GM21360 (cell line): ENCODE data around the gene SYS1.

Experiments used
- ATAC-seq: cut with Tn5 transposase; IDR thresholded peaks from one replicate; pipeline ENCODE4 v1.9.1; 2021; ENCODE audit warnings: mild to moderate bottlenecking, moderate library complexity; ENCODE audit not compliant: unreplicated experiment

Gene SYS1

DNA sequence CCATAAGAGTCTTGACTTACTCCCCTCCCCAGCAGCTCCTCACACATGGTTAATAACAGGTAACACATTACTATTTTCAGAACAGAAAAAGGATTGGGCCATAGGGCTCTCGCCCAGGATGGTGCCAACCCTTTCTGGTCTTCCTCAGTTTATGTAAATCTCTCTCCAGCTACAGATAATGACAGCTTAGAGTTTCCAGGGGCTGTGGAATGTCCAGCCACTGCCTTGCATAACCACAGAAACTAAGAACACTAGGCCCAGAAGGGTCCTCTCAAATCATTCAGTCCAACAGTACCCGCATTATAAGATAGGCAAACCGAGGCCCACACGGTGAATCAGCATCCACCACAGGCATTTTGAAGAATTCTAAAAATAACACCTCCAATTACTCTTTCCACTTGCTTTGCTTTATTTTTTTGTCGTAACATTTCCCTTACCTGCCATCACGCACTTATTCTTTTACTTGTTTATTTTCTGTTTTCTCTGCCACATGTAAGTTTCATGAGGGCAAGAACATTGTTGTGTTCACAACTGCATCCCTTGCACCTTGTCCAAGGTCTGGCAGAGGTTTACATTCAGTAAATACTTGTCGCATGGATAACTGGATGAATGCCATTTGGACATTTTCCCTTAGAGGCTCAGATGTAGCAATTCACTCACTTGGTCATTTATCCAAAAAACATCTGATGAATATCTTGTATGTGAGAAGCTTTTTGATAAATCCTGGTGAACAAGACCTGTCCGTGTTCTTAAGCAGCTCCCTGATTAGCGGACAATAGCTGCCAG, 8.3 kb upstream of the SYS1 start:
- no peak for ATAC-seq

DNA sequence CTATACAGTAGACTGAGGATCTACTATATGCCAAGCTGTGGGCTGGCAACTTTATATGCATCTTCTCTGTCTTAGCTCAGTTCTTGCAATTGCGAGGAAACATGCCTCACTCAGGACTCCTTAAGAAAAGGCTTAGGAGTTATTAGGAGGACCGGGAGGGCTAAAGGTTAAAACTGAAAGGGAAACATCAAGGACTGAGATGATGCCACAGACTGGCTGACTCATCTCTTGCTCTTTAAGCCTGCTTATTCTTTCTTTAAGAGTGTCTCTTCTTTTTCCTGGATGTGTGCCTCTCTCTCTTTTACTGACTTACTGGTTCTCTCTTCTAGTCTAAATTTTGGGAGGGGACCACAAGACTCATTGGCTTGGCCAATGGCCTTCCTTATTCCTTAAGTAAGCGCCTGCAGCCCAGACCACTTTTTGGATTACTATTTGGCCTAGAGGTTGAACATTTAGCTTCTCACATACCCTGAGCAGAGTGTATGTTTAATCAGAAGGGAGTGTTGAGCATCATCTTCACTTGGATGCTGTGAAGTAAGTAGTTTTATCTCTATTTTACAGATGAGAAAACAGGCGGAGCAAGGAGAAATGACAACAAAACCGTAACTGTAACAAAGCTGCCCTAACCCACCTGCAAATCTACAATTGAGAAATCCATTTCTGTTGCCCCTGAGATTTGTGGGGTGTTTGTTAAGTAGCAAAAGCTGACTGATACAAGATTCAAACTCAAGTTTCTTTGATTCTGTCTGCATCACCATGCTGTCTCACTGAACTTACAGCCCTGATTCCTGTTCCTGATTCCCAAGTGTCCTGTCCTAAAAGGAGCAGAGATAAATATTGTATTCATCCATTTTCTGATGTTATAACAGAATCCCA, 7.5 kb upstream of the SYS1 start:
- no peak for ATAC-seq

DNA sequence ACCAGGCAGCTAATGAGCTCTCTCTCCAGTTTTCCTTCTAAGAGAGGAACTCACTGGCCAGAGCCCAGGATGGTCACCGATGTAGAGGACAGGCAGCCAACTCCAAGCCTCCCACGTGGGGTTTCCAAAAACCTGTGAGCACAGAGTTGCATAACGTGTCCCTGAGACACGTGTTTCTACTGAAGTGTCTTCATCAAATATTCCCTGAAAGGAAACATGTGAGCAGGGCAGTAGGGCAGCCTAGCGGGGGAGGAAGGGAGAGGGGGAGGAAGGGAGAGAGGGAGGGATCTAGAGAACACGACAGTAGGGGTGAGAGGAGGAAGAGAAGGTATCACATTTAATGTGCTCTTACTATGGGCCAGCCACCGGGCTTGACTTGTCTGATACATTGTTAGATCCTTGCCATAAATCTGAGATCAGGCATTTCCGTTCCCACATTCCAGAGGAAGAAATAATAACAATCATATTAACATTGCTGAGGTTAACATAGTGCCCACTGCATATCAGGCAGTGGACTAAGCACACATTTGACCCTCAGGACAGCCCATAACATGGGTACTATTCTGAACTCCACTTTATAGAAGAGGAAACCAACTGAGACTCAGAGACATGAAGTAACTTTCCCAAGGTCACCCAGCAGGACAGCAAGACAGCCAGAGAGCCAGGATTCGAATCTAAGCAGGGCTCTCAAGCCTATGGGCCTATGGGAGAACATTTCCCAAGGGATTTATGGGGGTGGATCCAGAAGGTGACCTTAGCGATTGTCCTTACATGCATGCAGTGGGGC, 4.5 kb upstream of the SYS1 start:
- ATAC-seq: no peak

DNA sequence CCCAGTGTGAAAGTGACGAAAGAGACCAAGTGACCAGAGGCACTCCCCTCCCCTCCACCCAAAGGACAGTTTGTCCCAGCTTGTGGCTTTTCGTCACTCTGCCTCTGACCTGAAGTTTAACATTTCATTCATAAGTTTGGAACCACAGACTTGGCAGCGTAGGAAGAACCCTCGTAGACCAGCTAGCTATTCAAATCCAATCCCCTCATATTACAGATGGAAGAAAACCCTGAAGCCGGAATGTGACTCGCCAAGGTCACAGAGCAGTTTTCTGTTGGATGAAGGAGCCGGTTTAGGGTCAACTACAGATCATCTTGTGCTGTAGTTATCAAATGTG, 3.9 kb upstream of the SYS1 start:
- no peak for ATAC-seq

DNA sequence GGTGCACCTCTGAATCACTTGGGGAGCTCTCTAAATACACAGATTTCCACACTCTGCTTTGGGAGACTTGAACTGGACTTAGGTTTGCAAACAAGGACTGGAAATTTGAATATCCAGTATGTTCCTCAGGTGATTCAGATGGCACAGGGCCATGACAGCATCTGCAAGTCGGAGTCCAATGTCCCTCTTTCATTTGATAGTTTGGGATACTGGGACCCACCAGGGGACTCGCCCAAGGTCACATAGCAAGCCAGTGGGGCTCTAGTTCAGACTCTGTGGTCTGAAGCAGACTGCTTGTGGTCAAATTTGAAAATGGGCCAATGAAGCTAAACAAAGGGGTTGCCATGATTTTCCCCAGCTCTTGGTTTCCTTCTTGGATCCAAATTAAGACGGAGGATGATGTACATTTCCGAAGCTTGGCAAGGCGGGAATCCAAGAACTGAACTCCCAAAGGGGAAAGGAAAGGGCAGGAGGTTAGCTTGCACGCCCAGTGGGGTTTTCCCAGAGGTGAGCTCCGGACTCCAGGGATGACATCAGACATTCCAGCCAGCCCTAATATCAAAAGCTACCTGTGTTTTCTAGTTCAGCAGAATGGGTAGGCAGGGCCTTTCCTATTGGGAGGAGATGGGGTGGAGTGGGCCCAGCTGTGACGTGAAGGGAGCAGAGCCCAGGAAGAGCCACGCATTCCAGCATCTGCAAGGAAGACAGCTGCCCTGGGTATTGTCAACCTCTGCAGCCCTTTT, 3.4 kb upstream of the SYS1 start:
- no peak for ATAC-seq

DNA sequence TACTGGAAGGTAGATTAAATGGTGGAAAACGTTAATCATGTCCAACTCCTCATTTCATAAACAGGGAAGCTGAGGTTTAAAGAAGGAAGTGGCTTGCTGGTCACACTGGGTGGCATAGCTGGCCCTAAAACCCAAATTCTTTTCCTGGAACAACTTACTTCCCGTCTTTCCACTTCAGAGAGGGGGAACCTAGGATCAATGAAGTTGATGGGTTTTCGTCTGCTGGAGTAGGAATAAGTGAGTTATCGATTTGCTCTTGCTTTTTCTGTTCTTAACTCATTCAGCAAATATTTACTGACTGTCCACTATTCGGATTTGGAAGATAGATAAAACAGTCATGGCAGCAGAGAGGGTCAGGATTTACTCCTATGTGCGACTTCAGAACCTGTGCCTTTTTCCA, 1.2 kb upstream of the SYS1 start:
- ATAC-seq: no peak

DNA sequence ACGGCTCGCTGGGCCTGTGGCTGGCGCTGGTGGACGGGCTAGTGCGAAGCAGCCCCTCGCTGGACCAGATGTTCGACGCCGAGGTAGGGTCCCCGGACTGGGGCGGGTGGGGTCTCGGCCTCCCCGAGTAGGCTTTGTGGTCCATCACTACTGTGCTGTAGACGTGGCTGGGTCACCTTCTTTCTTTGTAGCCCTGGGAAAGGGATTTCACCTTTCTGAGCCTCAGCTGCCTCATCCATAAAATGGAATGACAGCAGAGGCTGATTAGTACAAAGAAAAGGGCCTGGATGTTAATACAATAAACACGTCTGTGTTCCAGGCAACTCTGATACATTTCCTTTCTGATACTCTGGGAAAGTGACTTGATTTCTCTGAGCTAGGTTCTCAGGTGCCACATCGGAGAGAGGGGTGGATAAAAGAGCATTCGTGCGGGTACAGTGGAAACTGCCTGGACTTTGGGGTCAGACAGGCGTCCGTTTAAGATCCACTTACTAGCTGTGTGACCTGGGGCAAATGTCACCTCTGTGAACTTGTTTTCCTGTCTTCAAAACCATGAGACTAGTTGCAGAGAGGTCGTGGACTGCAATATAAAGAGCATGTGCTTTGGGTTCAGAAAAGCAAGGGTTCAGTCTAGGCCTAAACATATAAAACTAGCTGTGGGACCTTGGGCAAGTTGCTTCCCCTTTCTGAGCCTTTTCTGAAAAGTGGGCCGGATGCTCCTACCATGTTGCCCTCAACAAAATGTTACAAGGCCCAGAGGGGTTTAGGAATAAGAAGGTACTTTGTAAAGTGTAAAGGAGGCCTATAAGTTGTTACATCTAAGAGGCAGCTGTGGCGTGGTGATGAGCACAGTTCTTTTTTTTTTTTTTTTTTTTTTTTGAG, 896 bp downstream of the SYS1 start:
- no peak for ATAC-seq

DNA sequence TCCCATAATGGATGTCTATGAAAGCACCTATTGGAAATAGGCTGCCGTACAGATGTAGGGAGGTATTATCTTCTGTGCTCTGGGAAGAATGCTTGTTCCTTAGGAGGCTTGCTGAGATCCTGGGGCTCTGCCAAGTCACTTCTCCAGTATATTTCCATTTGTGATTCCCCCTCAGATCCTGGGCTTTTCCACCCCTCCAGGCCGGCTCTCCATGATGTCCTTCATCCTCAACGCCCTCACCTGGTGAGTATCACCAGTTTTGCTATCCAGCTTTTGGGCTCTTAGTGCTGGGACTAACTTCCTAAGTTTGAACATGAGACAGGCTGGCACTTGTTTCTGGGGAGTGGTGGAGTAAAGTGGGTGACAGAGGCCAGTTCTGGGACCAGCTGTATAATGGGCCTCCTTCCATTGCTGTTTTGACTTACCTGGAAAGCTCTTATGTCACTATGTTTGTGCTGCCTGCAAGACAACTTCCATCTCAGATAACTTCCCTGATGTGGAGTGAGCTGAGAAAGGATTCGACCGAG, 2.6 kb downstream of the SYS1 start:
- no peak for ATAC-seq

DNA sequence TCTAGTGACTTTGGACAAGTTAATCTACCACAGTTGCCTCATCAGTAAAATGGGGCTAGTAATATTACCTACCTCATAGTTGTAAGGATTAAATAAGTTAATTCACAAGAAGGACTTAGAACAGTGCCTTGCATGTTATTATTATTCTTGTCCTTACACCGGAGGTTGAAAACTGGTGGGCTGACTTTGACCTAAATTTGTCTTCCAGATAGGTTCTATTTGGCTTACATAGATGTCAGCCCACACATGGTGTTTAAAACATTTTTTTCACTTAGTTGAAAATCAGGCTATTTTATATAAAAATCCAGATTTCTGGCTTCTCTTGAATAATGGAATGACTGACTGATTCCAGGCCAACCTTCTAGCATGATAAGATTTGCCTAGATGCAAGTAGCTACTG, 3.2 kb downstream of the SYS1 start:
- no peak for ATAC-seq

DNA sequence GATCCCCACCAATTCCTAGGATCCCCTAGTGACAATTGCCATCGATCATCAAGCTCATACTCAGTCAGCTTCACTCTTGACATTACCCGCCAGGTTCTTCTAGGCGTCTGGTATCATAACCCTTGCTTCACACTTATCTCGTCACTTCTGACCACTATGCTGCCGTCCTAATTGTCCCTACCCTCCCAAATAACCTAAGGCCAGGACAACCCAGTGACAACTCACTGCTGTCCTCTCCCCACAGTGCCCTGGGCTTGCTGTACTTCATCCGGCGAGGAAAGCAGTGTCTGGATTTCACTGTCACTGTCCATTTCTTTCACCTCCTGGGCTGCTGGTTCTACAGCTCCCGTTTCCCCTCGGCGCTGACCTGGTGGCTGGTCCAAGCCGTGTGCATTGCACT, 3.7 kb downstream of the SYS1 start:
- no peak for ATAC-seq

DNA sequence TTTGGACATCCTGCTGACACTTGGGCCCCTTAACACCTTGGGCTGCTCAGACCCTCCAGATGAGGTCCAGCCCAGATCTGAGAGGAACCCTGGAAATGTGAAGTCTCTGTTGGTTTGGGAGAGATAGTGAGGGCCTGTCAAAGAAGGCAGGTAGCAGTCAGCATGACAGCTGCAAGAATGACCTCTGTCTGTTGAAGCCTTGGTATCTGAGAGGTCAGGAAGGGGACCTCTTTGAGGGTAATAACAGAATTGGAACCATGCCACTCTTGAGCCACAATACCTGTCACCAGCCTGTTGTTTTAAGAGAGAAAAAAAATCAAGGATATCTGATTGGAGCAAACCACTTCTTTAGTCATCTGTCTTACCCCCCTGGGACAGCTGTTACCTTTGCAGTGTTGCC, 4.2 kb downstream of the SYS1 start:
- no peak for ATAC-seq

DNA sequence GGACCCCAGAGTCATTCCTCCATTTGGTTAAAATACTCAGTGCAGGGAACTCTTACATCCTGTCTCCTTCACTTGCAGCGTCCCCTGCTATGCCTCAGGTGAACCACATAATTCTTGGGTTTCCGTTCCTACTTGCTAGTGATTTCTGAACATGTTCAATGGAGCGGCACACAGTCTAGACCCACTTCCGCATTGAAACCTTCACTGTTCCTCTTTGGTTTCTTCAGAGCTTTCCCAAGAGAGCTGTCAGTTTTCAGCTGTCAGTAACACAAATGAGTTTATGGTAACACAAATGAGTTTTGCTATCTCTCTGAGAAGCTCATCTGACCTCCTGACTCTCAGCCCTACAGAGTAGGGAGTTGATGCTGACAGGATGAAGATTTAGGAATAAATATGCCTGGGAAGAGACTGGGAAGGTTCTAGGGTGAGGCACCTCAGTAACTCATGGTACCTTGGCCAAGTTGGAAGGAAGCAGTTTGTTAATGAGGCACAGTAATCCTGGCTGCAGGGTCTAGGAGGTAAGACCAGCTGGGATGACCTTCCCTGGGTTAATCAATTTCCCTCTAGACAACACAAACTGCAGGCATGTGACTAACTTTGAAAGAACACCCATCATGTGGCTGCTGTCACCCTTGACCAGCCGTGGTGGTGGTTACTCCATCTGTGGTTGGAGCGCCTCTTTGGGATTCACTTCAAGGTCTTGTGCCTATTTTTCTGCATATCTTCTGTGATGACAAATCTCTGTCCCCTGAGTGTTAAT, 5.4 kb downstream of the SYS1 start:
- peak; percentile 77 for ATAC-seq

DNA sequence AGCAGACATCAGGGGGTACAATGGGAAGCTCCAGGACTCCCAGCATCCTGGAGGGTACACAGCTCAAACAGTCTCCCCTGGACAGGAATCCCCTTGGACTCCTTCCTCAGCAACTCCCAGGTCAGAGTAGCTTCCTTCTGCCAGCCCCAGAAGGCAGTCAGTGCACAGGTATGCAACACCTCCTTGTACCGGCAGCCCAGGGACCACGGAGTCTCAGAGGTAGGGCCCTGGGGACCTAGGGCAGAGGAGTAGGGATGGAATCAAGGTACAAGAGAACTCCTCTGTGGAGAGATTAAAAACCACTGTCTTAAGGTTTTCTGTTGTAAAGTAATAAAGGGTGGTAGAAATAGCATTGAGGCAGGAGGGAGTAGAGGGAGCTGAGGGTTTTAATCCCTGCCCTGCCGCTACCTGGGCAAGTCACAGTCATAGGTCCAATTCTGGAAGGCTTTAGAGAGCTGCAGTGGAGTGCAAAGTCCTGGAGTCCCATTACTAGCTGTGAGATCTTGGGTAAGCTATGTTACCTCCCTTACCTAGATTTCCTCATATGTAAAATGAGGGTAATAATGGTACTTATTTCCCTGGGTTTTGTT, 7.7 kb downstream of the SYS1 start:
- no peak for ATAC-seq

DNA sequence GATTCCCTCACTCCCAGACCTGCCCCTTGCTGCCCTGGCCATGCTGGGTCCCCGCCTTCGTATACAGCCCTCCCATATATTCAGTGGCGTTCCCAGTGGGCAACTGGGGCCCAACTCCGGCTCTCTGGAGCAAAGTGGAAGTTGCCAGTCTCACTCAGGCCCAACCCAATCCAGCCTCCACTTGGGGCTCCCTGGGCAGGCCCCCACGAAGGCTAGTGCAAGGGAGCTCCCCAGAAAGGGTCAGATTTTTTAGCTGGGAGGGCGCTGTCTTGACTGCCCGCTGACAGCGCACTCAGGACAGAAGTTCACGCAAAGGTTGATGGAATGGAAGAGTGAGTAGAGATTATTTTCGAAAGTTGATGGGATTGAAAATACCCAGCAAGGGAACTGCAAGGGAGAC, 9.3 kb downstream of the SYS1 start:
- no peak for ATAC-seq

DNA sequence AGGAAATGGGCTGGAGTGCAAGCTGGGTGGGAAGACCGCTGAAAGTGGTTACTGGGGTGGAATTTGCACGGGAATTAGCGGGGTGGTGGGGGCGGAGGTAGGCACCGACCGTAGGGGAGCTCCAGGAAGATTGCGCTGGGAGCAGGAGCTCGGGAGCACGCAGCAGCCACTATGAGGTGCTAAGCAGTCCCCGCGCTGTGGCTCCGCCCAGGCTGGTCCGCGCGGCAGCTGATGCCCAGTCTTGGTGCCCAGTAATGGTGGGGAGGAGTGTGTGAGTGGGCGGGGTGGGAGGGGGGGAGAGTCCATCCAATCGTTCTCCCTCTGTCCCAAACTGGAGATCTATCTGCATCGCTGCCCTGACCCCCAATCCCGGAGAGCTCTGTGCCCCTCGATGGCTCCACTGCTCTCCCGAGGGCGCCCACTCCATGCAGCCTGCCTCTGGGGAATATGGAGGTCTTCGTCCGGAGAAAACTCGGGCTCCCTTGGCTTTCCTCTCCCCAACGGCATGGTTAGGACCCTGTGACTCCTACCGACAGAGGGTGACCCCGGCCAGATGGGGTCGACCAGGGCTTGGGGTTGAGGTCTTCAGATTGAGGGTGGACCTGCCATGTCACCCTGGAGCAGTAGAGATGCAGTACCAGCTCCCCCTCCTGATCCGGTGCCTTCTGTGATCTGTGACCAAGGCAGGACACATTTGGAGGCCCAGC, 9.8 kb downstream of the SYS1 start:
- ATAC-seq: no peak

DNA sequence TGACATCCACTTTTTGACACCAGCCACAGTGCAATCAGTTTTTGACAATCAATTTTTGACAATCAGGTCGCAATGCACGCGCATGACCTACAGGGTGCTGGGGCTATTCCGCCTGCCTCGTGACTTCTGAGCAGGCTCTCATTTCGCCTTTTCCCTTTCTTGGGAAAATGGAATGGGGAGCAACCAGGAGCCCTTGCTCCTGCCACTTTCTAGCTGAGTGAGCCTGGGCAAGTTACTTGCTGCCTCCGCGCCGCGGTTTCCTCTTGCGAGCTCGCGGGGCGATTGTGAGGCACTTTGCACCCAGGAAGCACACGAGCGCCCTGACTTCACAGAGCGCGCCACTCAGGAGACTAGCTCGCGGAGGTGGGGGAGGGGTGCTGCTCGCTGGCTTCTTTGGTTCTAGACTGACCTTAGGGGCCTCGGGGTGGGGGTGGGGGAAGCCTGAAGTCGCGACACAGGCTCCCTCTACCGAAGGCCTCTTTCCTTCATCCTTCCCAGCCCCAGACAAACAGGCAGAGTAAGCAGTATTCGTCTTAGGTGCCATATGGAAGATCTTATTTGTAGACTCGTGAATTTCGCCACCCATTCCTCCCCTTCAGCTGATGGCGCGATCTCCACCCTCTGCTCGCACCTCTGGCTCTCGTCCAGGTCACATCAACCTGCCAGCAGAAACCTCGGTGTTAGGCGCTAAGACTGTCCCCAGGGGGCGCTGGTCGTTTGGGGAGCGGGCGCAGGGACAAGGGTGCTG, 10.6 kb downstream of the SYS1 start:
- peak; percentile 65 for ATAC-seq

DNA sequence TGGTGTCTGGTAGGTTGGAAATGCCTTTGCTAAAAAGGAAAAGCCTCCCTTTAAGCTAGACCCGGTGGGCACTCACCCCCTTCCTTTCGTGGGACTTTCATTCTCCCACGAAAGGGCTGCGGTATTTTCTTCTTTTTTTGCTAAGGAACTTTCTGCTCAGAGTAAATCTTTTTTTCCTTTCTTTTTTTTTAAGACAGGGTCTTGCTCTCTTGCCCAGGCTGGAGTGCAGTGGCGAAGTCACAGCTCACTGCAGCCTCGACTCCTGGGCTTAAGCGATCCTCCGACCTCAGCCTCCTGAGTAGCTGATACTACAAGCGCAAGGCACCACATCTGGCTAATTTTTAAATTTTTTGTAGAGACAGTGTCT, 11.1 kb downstream of the SYS1 start:
- no peak for ATAC-seq
